ENCODE data around the gene UQCRC2.
A peak's percentile ranks its signal among the peaks of the same experiment; 100 is the strongest.

The UQCRC2 gene

GRCh38 chr16:22008215-22009059 is 55.3 kb downstream of the UQCRC2 start:
- CTCF ChIA-PET = interaction anchor here (0.5 to 20.3 kb wide), 7 partner anchors 8 to 282 kb away, joined by 3 to 302 read pairs (median 5); no protein-coding TSS in a partner anchor
- peak overlapping the region; percentile 97 for H3K4me3 ChIP-seq (ENCODE audit: low read depth, low read length)
- peaks cover 5% of the 10 kb centered on the region for H3K4me1 ChIP-seq (ENCODE audit: control insufficient read depth, insufficient read depth, low read length)
- H3K27ac ChIP-seq (ENCODE audit: extremely low read depth, low read depth, low read length) = peak overlapping the region; percentile 60; the same call in 1 of the 2 replicates
- POLR2A ChIA-PET = interaction anchor here (0.6 to 1.4 kb wide), 13 partner anchors 8 to 389 kb away, joined by 3 to 8 read pairs (median 4); partner anchors contain the start of gene UQCRC2
- H3K36me3 ChIP-seq (ENCODE audit: control insufficient read depth in 2 of 2, insufficient read depth in 1 of 2, low read length in 2 of 2) = no peaks in the 10 kb centered on the region
- H3K9me3 ChIP-seq (ENCODE audit: control insufficient read depth, insufficient read depth, low read depth, low read length) = no peaks in the 10 kb centered on the region
- TF ChIP-seq ZNF354C (tag by site-specific recombination; IDR thresholded peaks at IDR 0.05; ENCODE audit: borderline replicate concordance, low read depth) (no peak), ZNF600 (tag by site-specific recombination; IDR thresholded peaks at IDR 0.05) (peak; percentile 65), GLI2 (tag by site-specific recombination; IDR thresholded peaks at IDR 0.05; ENCODE audit: borderline replicate concordance, low read depth) (no peak), ZNF362 (tag by site-specific recombination; IDR thresholded peaks at IDR 0.05) (0 out of 2 replicates have a peak, but pooled peaks have one; percentile 10), ZSCAN4 (tag by site-specific recombination; IDR thresholded peaks at IDR 0.05) (no peak), PRDM2 (tag by site-specific recombination; IDR thresholded peaks at IDR 0.05; ENCODE audit: borderline replicate concordance) (no peak), ZFHX2 (tag by site-specific recombination; conservative IDR thresholded peaks at IDR 0.05) (peak; percentile 17; the same call in 1 of the 2 replicates), TRIM28 (IDR thresholded peaks at IDR 0.05; ENCODE audit: borderline replicate concordance, low read length) (no peak), ZNF140 (tag by site-specific recombination; IDR thresholded peaks at IDR 0.05) (no peak), ZNF624 (tag by site-specific recombination; IDR thresholded peaks at IDR 0.05) (no peak), ZBTB26 (tag by site-specific recombination; optimal IDR thresholded peaks at IDR 0.05) (peak; percentile 38), ZNF423 (tag by site-specific recombination; IDR thresholded peaks at IDR 0.05) (no peak), ZNF335 (tag by site-specific recombination; conservative IDR thresholded peaks at IDR 0.05) (peak; percentile 66), ZBTB21 (tag by site-specific recombination; IDR thresholded peaks at IDR 0.05) (no peak), ZBTB11 (tag by site-specific recombination; conservative IDR thresholded peaks at IDR 0.05; ENCODE audit: low read depth) (0 out of 2 replicates have a peak, but pooled peaks have one; percentile 15), ZNF513 (tag by site-specific recombination; IDR thresholded peaks at IDR 0.05) (no peak), ZNF366 (tag by site-specific recombination; conservative IDR thresholded peaks at IDR 0.05) (no peak), ZNF837 (tag by site-specific recombination; IDR thresholded peaks at IDR 0.05) (no peak), SCRT2 (tag by site-specific recombination; IDR thresholded peaks at IDR 0.05) (no peak), ZBTB8A (tag by site-specific recombination; IDR thresholded peaks at IDR 0.05) (peak; percentile 59), ZBTB20 (tag by site-specific recombination; IDR thresholded peaks at IDR 0.05) (peak; percentile 67)
